ENCODE results near the gene MYCT1. TPM values are rescaled to one million over a fixed set of nuclear protein-coding genes. Genes with fewer than 3 reads are reported as not detected.

The MYCT1 gene
- total and polyA plus RNA-seq, 2 of the 8 experiments (the other 6 are each of a cell fraction or from before 2014, with no cell fraction given) = 0.39 to 3.3 TPM

GRCh38 chr6:152700427-152700826 is 2.7 kb downstream of the MYCT1 start:
- H3K27ac ChIP-seq (ENCODE audit: low read depth, low read length) = no peak overlapping the region
- WGBS, 2 experiments (ENCODE audit: extremely low coverage in 1 of 2, insufficient coverage in 1 of 2, insufficient read length in 1 of 2, insufficient replicate concordance in 2 of 2, low coverage in 1 of 2, low lambda C conversion rate in 2 of 2, missing lambda C conversion rate in 1 of 2) = 84% methylated on average over 5 of the region's 5 CpGs; no CpG with 5 or more reads in 1 of the 2 experiments
- H3K4ac ChIP-seq (replicated peaks; ENCODE audit: insufficient read length, low read depth, low read length) = no peak overlapping the region
- H3K18ac ChIP-seq (ENCODE audit: extremely low read depth, low read length) = no peak overlapping the region
- H3K4me1 ChIP-seq (replicated peaks in 1 of 4; ENCODE audit: control insufficient read depth in 3 of 4, insufficient read depth in 4 of 4, low read length in 3 of 4) = no peaks in the 10 kb centered on the region
- H3K27me3 ChIP-seq (replicated peaks in 1 of 4; ENCODE audit: control insufficient read depth in 3 of 4, extremely low read depth in 1 of 4, insufficient read depth in 3 of 4, low read length in 3 of 4) = peaks cover 0 to 1% (median 0%) of the 10 kb centered on the region in 4 experiments; a peak in 1 of 7 replicates
- no peak overlapping the region for H4K91ac ChIP-seq (replicated peaks; ENCODE audit: insufficient read length, low read length)
- no peak overlapping the region for H3K4me3 ChIP-seq (ENCODE audit: extremely low read depth in 1 of 4, insufficient read depth in 2 of 4, low read depth in 3 of 4, low read length in 4 of 4)
- peak overlapping the region; percentile 97 for H2AFZ ChIP-seq (ENCODE audit: low read length)
- FAIRE-seq = no peak
- no peak overlapping the region for H3K14ac ChIP-seq (ENCODE audit: insufficient read length)
- CTCF ChIA-PET (ENCODE audit: partially characterized antibody) = interaction anchor here (0.6 to 3.6 kb wide), 6 partner anchors 28 to 253 kb away, joined by 3 to 21 read pairs (median 3); no protein-coding TSS in a partner anchor
- H2BK15ac ChIP-seq (ENCODE audit: low read length) = no peak overlapping the region
- H2BK20ac ChIP-seq (ENCODE audit: low read length) = no peak overlapping the region
- H3K9ac ChIP-seq (replicated peaks in 1 of 4; ENCODE audit: extremely low read depth in 1 of 4, low read depth in 3 of 4, low read length in 3 of 4) = no peak overlapping the region
- H3K79me2 ChIP-seq (ENCODE audit: control insufficient read depth in 1 of 2, insufficient read depth in 2 of 2, low read length in 2 of 2) = no peaks in the 10 kb centered on the region
- TF ChIP-seq HDAC6 (IDR thresholded peaks at IDR 0.05; ENCODE audit: low read depth, low read length) (no peak), SP4 (IDR thresholded peaks at IDR 0.05; ENCODE audit: low read length) (no peak), RFX5 (IDR thresholded peaks at IDR 0.05; ENCODE audit: borderline replicate concordance, low read depth, low read length) (no peak), NANOG (IDR thresholded peaks at IDR 0.05; ENCODE audit: insufficient read depth, low read depth, low read length, poor library complexity, severe bottlenecking) (no peak), POLR2AphosphoS5 (IDR thresholded peaks at IDR 0.05; ENCODE audit: low read depth, low read length) (no peak), USF2 (IDR thresholded peaks at IDR 0.05; ENCODE audit: low read length) (no peak), KDM5A (IDR thresholded peaks at IDR 0.05; ENCODE audit: low read length) (no peak), HDAC2 (IDR thresholded peaks at IDR 0.05; ENCODE audit: borderline replicate concordance in 1 of 2, low read depth in 2 of 2, low read length in 2 of 2) (no peak), TBP (IDR thresholded peaks at IDR 0.05; ENCODE audit: low read depth, low read length) (no peak), CTBP2 (IDR thresholded peaks at IDR 0.05; ENCODE audit: borderline replicate concordance, insufficient read depth, insufficient read length, low read length) (no peak), CREB1 (IDR thresholded peaks at IDR 0.05) (no peak), SIRT6 (IDR thresholded peaks at IDR 0.05; ENCODE audit: low read length) (no peak), EGR1 (IDR thresholded peaks at IDR 0.05; ENCODE audit: borderline replicate concordance, low read depth, low read length) (no peak)
- DNase-seq (ENCODE audit: low read depth in 1 of 2, low spot score in 2 of 2) = no peak
- no peak overlapping the region for H4K5ac ChIP-seq (ENCODE audit: insufficient read length, low read depth, low read length)
- no peaks in the 10 kb centered on the region for H3K36me3 ChIP-seq (ENCODE audit: control insufficient read depth in 2 of 4, insufficient read depth in 4 of 4, low read length in 3 of 4)
- no peak overlapping the region for H4K8ac ChIP-seq (ENCODE audit: extremely low read depth, insufficient read depth, low read length)
- no peaks in the 10 kb centered on the region for H3K23me2 ChIP-seq (ENCODE audit: low read depth, low read length)
- no peak overlapping the region for H2BK12ac ChIP-seq (ENCODE audit: low read depth, low read length)
- no peak overlapping the region for H2AK5ac ChIP-seq (ENCODE audit: low read depth, low read length)
- no peak overlapping the region for H3K56ac ChIP-seq (replicated peaks; ENCODE audit: insufficient read length, low read depth, low read length)
- H3K9me3 ChIP-seq (ENCODE audit: insufficient read depth in 2 of 2, low read depth in 1 of 2, low read length in 1 of 2) = no peaks in the 10 kb centered on the region
- no peaks in the 10 kb centered on the region for H4K20me1 ChIP-seq (replicated peaks in 1 of 2; ENCODE audit: control insufficient read depth in 1 of 2, insufficient read depth in 2 of 2, low read length in 2 of 2)
- H2BK5ac ChIP-seq (ENCODE audit: low read depth, low read length) = no peak overlapping the region
- no peak overlapping the region for H3K4me2 ChIP-seq (ENCODE audit: insufficient read depth in 1 of 2, low read depth in 2 of 2, low read length in 2 of 2)
- no peak overlapping the region for H2BK120ac ChIP-seq (replicated peaks; ENCODE audit: low read depth, low read length)
- H3K23ac ChIP-seq (ENCODE audit: insufficient read length) = peak overlapping the region; percentile 3
- no peaks in the 10 kb centered on the region for H3K79me1 ChIP-seq (ENCODE audit: low read depth, low read length)
- POLR2A ChIA-PET (ENCODE audit: partially characterized antibody) = no interaction called here
